Activated naive CD8-positive, alpha-beta T cell treated with anti-CD3 and anti-CD28 coated beads, Interleukin-2, amount 10 ng/mL, durations not matched to agents 7 days and 5 days (primary cell): Measurements from ENCODE around the gene ARHGAP27. TPM values are rescaled to one million over a fixed set of nuclear protein-coding genes. Genes with fewer than 3 reads are reported as not detected.
"Not testable (repeated sequence)": the region's sequence is repeated elsewhere in the genome, so short reads cannot be mapped to it uniquely, and the experiment has no call there.

Source experiments
- ATAC-seq: fragments of 150-1000 bp; cut with Tn5 transposase; one replicate; pipeline ENCODE4 v1.10.0; 2021; ENCODE audit warnings: low read depth, moderate library complexity
- POLR2A ChIA-PET: fragments of 350-600 bp; sonication (Branson Sonifier 250); formaldehyde crosslinking; loops from one replicate; lab custom pipeline; 2021; ENCODE audit warnings: antibody characterized with exemption; lab: Charles Lee
- DNase-seq: peaks from one replicate; pipeline ENCODE4 v3.0.0; 2021
- H3K27ac Mint-ChIP-seq: one replicate; pipeline ENCODE4 v1.8.0; 2022; ENCODE audit warnings: mild to moderate bottlenecking, mixed read lengths
- H3K27me3 Mint-ChIP-seq: one replicate; pipeline ENCODE4 v1.8.0; 2022; ENCODE audit warnings: mild to moderate bottlenecking, moderate library complexity, mixed read lengths
- H3K36me3 Mint-ChIP-seq: one replicate; pipeline ENCODE4 v1.8.0; 2021; ENCODE audit warnings: mild to moderate bottlenecking, mixed read lengths
- H3K4me1 Mint-ChIP-seq: one replicate; pipeline ENCODE4 v1.8.0; 2021; ENCODE audit warnings: mixed read lengths
- H3K4me3 Mint-ChIP-seq: one replicate; pipeline ENCODE4 v1.8.0; 2022; ENCODE audit warnings: mild to moderate bottlenecking, moderate library complexity, mixed read lengths
- H3K9me3 Mint-ChIP-seq: one replicate; pipeline ENCODE4 v1.8.0; 2021; ENCODE audit warnings: mixed read lengths
- total RNA-seq, 2 experiments: library from RNA; stranded (reverse); gene quantifications; one replicate each; pipeline ENCODE4 v1.2.3, GENCODE V29; 2021

ARHGAP27 gene
- total RNA-seq, 2 experiments from 2014 or later: 99.8 to 114 TPM

- H3K4me1 Mint-ChIP-seq: peaks cover 27% of the 10 kb centered on the region
- H3K9me3 Mint-ChIP-seq: no peaks in the 10 kb centered on the region
- DNase-seq: no peak
- POLR2A ChIA-PET: no interaction called here
- H3K27ac Mint-ChIP-seq: no peak overlapping the region
- no peak for ATAC-seq
- H3K4me3 Mint-ChIP-seq: no peak overlapping the region
- peaks cover 6% of the 10 kb centered on the region for H3K36me3 Mint-ChIP-seq
- no peaks in the 10 kb centered on the region for H3K27me3 Mint-ChIP-seq
These were observed 9.0 kb upstream of the ARHGAP27 start for GRCh38 chr17:45441526-45442310.

GRCh38 chr17:45440839-45441515, 8.3 kb upstream of the ARHGAP27 start:
- H3K4me3 Mint-ChIP-seq: not testable (repeated sequence)
- peak; percentile 33 for DNase-seq

GRCh38 chr17:45440161-45440778, 7.6 kb upstream of the ARHGAP27 start:
- H3K27me3 Mint-ChIP-seq: no peaks in the 10 kb centered on the region
- peaks cover 4% of the 10 kb centered on the region for H3K36me3 Mint-ChIP-seq
- POLR2A ChIA-PET: interaction anchor here (0.6 kb wide), 1 partner anchor 391 kb away, joined by 3 read pairs; no protein-coding TSS in a partner anchor
- H3K27ac Mint-ChIP-seq: peak overlapping the region; percentile 38
- DNase-seq (no peak), ATAC-seq (no peak)
- no peaks in the 10 kb centered on the region for H3K9me3 Mint-ChIP-seq
- H3K4me1 Mint-ChIP-seq: peaks cover 17% of the 10 kb centered on the region
- peak overlapping the region; percentile 35 for H3K4me3 Mint-ChIP-seq

More at GRCh38 chr17:45440839-45441515, 8.3 kb upstream of the ARHGAP27 start:
- H3K9me3 Mint-ChIP-seq, H3K36me3 Mint-ChIP-seq, H3K27me3 Mint-ChIP-seq, POLR2A ChIA-PET: not testable (repeated sequence)
- peak; percentile 27 for ATAC-seq
- Mint-ChIP-seq H3K4me1 (peaks cover 22% of the 10 kb centered on the region), H3K27ac (peak overlapping the region; percentile 38)

DNA sequence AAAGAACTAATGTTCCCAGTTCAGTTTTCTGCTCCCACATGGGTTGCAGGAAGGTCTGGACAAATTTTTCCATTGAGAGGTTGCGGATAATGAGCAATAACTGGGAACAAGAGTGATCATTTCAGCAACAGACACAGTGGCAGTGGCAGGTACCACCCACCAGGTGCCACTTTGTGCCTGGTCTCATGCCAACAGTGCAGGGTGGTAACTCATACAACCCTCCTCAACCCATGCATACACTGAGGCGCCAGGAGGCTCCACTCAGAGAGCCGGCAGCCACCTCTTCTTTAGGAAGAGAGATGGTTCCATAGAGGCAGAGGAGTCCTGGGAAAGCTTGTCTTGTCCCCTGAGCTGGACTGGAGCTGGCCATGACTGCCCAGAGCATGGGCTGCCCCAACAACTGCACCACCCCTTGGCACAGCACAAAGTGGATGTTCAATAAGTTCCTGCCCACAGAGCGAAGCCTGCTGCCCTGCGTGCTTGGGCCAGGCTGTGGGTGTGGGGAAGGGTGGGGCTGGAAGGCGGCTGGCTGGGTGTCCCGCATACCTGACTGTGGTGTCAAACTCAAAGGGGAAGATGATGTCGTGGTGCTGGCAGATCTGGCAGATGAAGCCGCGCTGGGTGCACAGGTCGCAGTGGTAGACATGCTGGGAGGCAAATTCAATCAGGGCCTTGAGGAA, 6.4 kb upstream of the ARHGAP27 start:
- peaks cover 10% of the 10 kb centered on the region for H3K4me1 Mint-ChIP-seq
- no peak for DNase-seq
- H3K27me3 Mint-ChIP-seq: no peaks in the 10 kb centered on the region
- POLR2A ChIA-PET: no interaction called here
- no peak overlapping the region for H3K4me3 Mint-ChIP-seq
- no peaks in the 10 kb centered on the region for H3K36me3 Mint-ChIP-seq
- H3K9me3 Mint-ChIP-seq: no peaks in the 10 kb centered on the region
- H3K27ac Mint-ChIP-seq: no peak overlapping the region
- no peak for ATAC-seq

- DNase-seq (no peak), ATAC-seq (no peak)
- Mint-ChIP-seq H3K4me3 (no peak overlapping the region), H3K36me3 (no peaks in the 10 kb centered on the region), H3K9me3 (no peaks in the 10 kb centered on the region), H3K4me1 (peaks cover 12% of the 10 kb centered on the region), H3K27me3 (no peaks in the 10 kb centered on the region), H3K27ac (no peak overlapping the region)
- POLR2A ChIA-PET: no interaction called here
These were observed 5.0 kb upstream of the ARHGAP27 start for GRCh38 chr17:45437465-45438283.

- Mint-ChIP-seq H3K36me3 (no peaks in the 10 kb centered on the region), H3K27ac (no peak overlapping the region), H3K4me1 (peaks cover 12% of the 10 kb centered on the region), H3K9me3 (no peaks in the 10 kb centered on the region), H3K4me3 (no peak overlapping the region), H3K27me3 (no peaks in the 10 kb centered on the region)
- POLR2A ChIA-PET: no interaction called here
- ATAC-seq (no peak), DNase-seq (no peak)
These were observed 4.2 kb upstream of the ARHGAP27 start for GRCh38 chr17:45436625-45437464.

GRCh38 chr17:45436161-45436560, 3.5 kb upstream of the ARHGAP27 start:
- ATAC-seq (no peak), DNase-seq (no peak)
- no peaks in the 10 kb centered on the region for H3K9me3 Mint-ChIP-seq
- H3K4me3 Mint-ChIP-seq: no peak overlapping the region
- POLR2A ChIA-PET: no interaction called here
- H3K36me3 Mint-ChIP-seq: no peaks in the 10 kb centered on the region
- no peak overlapping the region for H3K27ac Mint-ChIP-seq
- H3K27me3 Mint-ChIP-seq: no peaks in the 10 kb centered on the region
- peaks cover 12% of the 10 kb centered on the region for H3K4me1 Mint-ChIP-seq

DNA sequence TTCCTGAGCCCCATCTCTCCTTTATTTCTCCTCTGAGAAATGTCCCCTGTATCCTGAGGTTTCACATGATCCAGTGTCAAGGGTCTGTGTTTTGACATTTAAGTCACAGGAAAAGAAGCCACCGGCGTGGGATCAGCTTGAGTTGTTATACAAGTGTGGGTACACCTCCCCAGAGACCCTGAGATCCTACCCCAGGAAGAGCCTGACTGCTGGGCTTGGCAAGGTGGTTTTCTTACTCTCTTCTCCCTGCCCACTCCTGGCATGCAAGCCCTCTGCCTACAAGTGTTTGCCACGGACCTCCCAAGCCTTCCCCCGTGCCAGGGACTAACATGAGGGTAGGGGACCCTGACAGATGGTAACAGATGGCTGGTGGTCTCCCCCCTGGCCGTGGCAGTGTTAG, 2.8 kb upstream of the ARHGAP27 start:
- Mint-ChIP-seq H3K27me3 (no peaks in the 10 kb centered on the region), H3K4me3 (no peak overlapping the region), H3K9me3 (no peaks in the 10 kb centered on the region), H3K4me1 (peaks cover 9% of the 10 kb centered on the region), H3K36me3 (peaks cover 3% of the 10 kb centered on the region), H3K27ac (no peak overlapping the region)
- POLR2A ChIA-PET: no interaction called here
- no peak for ATAC-seq
- DNase-seq: no peak

- Mint-ChIP-seq H3K4me1 (peaks cover 14% of the 10 kb centered on the region), H3K4me3 (peak overlapping the region; percentile 64), H3K9me3 (no peaks in the 10 kb centered on the region), H3K36me3 (peaks cover 7% of the 10 kb centered on the region), H3K27me3 (no peaks in the 10 kb centered on the region), H3K27ac (no peak overlapping the region)
- ATAC-seq (no peak), DNase-seq (no peak)
- POLR2A ChIA-PET: interaction anchor here (0.8 kb wide), 1 partner anchor 211 kb away, joined by 3 read pairs; the partner anchor contains the start of gene FMNL1
These were observed 477 bp upstream of the ARHGAP27 start for GRCh38 chr17:45433159-45433535.

- peak overlapping the region; percentile 90 for H3K27ac Mint-ChIP-seq
- peaks cover 7% of the 10 kb centered on the region for H3K36me3 Mint-ChIP-seq
- no peaks in the 10 kb centered on the region for H3K27me3 Mint-ChIP-seq
- H3K9me3 Mint-ChIP-seq: no peaks in the 10 kb centered on the region
- peak overlapping the region; percentile 92 for H3K4me3 Mint-ChIP-seq
- POLR2A ChIA-PET: interaction anchor here (0.6 to 2.6 kb wide), 9 partner anchors 22 to 762 kb away, joined by 3 to 10 read pairs (median 3); partner anchors contain the start of genes MAP3K14 and PLEKHM1
- peak; percentile 94 for DNase-seq
- peaks cover 18% of the 10 kb centered on the region for H3K4me1 Mint-ChIP-seq
- peak; percentile 80 for ATAC-seq
These were observed 902 bp downstream of the ARHGAP27 start for GRCh38 chr17:45431531-45432404.
